ENCODE measurements around the gene IL17RD. TPM values are rescaled to one million over a fixed set of nuclear protein-coding genes. Genes with fewer than 3 reads are reported as not detected.

IL17RD gene
- polyA plus RNA-seq, 1 experiment, result 1.4 TPM

DNA sequence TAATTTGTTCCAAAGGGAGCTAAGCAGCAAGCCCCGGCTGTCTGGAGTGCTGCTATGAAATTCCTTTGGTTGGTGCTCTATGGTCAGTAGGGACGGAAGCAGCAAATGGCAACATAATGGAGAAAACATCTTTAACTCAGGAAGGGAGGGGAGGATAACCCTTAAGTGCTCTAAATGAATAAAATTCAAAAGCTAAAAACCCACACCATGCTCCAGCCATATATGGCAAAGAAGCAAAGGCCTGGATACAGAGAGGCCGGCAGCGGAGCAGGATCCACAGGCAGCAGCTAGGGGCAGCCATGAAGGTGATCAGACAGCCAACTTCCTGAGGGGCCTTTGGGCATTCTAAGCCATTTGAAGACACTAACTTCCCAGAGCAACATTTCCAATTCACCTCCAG lies 38.9 kb downstream of the IL17RD start:
- CTCF ChIA-PET, result interaction anchor here (0.7 to 1.1 kb wide), 3 partner anchors 14 to 27 kb away, joined by 3 to 4 read pairs (median 3); no protein-coding TSS in a partner anchor
- no peak for DNase-seq (ENCODE audit: low read depth, low spot score)
- no peak overlapping the region for H3K4me3 ChIP-seq (ENCODE audit: low read depth, low read length)
- POLR2A ChIA-PET, result interaction anchor here (0.6 kb wide), 1 partner anchor 35 kb away, joined by 3 read pairs; no protein-coding TSS in a partner anchor
- H3K9me3 ChIP-seq (ENCODE audit: control insufficient read depth, insufficient read depth, low read length), result no peaks in the 10 kb centered on the region
- H3K27me3 ChIP-seq (ENCODE audit: control insufficient read depth, insufficient read depth, low read length), result peaks cover 13% of the 10 kb centered on the region
- no peak overlapping the region for H3K27ac ChIP-seq (ENCODE audit: low read depth, low read length)
- TF ChIP-seq, protein P1, sequence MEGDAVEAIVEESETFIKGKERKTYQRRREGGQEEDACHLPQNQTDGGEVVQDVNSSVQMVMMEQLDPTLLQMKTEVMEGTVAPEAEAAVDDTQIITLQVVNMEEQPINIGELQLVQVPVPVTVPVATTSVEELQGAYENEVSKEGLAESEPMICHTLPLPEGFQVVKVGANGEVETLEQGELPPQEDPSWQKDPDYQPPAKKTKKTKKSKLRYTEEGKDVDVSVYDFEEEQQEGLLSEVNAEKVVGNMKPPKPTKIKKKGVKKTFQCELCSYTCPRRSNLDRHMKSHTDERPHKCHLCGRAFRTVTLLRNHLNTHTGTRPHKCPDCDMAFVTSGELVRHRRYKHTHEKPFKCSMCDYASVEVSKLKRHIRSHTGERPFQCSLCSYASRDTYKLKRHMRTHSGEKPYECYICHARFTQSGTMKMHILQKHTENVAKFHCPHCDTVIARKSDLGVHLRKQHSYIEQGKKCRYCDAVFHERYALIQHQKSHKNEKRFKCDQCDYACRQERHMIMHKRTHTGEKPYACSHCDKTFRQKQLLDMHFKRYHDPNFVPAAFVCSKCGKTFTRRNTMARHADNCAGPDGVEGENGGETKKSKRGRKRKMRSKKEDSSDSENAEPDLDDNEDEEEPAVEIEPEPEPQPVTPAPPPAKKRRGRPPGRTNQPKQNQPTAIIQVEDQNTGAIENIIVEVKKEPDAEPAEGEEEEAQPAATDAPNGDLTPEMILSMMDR (IDR thresholded peaks at IDR 0.05; ENCODE audit: low read depth, low read length), result no peak

DNA sequence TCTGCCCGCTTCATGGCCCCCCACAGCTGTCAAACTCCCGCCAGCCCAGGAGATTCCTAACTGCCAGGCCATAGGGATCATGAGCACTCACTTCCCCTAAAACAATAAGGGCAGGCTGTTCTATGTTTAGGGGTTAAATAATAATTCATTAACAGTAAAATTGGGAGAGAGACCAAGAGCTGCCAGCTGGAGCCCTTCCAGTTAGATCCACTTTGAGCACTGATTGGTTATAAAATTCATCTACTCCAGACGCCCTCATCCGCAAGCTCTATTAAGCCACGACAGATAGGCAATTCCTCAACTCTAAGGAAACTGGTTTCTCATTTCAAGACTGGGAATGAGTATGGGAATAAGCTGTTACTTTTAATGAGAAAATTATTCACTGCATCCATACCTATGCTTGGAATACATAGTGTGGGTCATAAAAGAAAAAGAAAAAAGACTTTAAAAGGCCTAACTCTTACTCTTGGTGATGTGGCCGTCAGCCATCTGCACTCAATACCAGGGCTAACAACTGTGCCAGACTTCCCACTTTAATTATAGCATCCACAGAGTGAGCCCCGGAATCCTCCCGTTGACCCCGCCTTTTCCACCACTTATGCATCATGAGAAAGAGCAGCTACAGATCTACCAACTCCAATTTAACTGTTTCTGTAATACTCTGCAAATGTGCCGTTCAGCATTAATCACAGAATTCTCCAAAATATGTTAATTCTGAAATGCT lies 44.5 kb downstream of the IL17RD start:
- ChIA-PET CTCF (no interaction called here), POLR2A (no interaction called here)
- no peak for DNase-seq (ENCODE audit: low read depth, low spot score)
- peaks cover 6% of the 10 kb centered on the region for H3K27me3 ChIP-seq (ENCODE audit: control insufficient read depth, insufficient read depth, low read length)
- no peak overlapping the region for H3K4me3 ChIP-seq (ENCODE audit: low read depth, low read length)
- no peak overlapping the region for H3K27ac ChIP-seq (ENCODE audit: low read depth, low read length)
- no peaks in the 10 kb centered on the region for H3K9me3 ChIP-seq (ENCODE audit: control insufficient read depth, insufficient read depth, low read length)
- TF ChIP-seq, protein P1 (IDR thresholded peaks at IDR 0.05; ENCODE audit: low read depth, low read length), result no peak

DNA sequence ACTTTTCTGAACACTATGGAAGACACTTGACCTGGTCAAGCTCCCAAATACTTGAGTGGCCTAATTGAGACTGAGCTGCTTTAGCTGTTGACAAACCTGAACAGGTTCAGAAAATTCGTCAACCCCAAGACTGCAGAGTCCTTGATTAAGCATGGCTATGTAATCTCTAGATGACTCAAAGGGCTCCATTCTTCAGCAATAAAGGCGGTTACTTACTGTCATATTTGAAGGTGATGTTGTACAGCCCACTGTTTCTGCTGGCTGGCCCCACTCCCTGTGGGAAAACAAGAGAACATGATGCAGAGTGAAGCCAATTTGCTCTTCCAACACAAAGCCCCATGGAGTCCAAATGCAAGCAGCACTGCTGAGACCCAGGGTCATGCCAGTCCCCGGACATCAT lies 45.1 kb downstream of the IL17RD start:
- ChIA-PET POLR2A (no interaction called here), CTCF (no interaction called here)
- Histone ChIP-seq H3K4me3 (ENCODE audit: low read depth, low read length) (no peak overlapping the region), H3K9me3 (ENCODE audit: control insufficient read depth, insufficient read depth, low read length) (no peaks in the 10 kb centered on the region), H3K27me3 (ENCODE audit: control insufficient read depth, insufficient read depth, low read length) (peaks cover 6% of the 10 kb centered on the region), H3K27ac (ENCODE audit: low read depth, low read length) (no peak overlapping the region)
- DNase-seq (ENCODE audit: low read depth, low spot score), result no peak
- TF ChIP-seq, protein P1 (IDR thresholded peaks at IDR 0.05; ENCODE audit: low read depth, low read length), result no peak

DNA sequence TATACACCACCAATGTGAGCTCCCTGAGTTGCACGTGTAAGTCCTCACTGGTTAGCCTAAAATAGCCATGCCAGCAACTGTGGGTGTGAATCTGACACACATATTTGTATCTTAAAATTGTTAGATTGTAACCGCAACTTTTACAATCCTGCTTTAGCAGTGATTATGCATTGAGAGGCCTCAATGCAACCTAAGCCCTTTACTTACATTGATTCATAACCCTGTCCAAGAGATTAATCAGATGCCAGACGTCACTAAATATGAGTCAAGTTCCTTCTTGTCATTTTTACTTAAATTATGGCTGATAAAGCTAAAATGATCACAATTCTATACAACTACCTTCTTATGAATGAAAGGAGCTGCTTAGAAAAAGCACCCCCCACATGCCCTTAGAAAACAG lies 46.9 kb downstream of the IL17RD start:
- TF ChIP-seq, protein P1 (IDR thresholded peaks at IDR 0.05; ENCODE audit: low read depth, low read length), result no peak
- DNase-seq (ENCODE audit: low read depth, low spot score), result no peak
- Histone ChIP-seq H3K9me3 (ENCODE audit: control insufficient read depth, insufficient read depth, low read length) (no peaks in the 10 kb centered on the region), H3K27ac (ENCODE audit: low read depth, low read length) (no peak overlapping the region), H3K27me3 (ENCODE audit: control insufficient read depth, insufficient read depth, low read length) (peaks cover 6% of the 10 kb centered on the region), H3K4me3 (ENCODE audit: low read depth, low read length) (no peak overlapping the region)
- ChIA-PET POLR2A (no interaction called here), CTCF (no interaction called here)

DNA sequence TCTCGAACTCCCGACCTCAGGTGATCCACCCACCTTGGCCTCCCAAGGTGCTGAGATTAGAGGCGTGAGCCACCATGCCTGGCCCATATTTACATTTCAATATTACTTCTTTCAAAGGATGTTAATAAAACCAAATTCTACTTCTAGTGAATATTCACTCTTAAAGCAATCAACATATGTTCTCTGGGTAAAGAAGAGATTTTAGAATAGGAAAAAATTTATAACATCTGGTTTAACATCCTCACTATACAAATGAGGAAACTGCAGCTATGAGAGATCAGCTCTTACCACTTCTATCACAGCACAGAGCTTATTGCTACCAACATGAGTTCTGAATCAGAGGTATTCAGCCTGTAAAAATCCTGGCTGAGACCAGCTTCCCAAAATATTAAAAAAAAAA lies 48.7 kb downstream of the IL17RD start:
- CTCF ChIA-PET, result interaction anchor here (0.5 to 1.1 kb wide), 3 partner anchors 16 to 121 kb away, joined by 3 to 7 read pairs (median 4); no protein-coding TSS in a partner anchor
- DNase-seq (ENCODE audit: low read depth, low spot score), result no peak
- POLR2A ChIA-PET, result no interaction called here
- H3K27ac ChIP-seq (ENCODE audit: low read depth, low read length), result no peak overlapping the region
- H3K9me3 ChIP-seq (ENCODE audit: control insufficient read depth, insufficient read depth, low read length), result no peaks in the 10 kb centered on the region
- TF ChIP-seq, protein P1 (IDR thresholded peaks at IDR 0.05; ENCODE audit: low read depth, low read length), result no peak
- H3K4me3 ChIP-seq (ENCODE audit: low read depth, low read length), result no peak overlapping the region
- H3K27me3 ChIP-seq (ENCODE audit: control insufficient read depth, insufficient read depth, low read length), result peaks cover 6% of the 10 kb centered on the region

Measured in AG04450 (cell line).